GM12878 (cell line): ENCODE results near the gene ASAP2.

ENCODE experiments used
- POLR2AphosphoS2 ChIP-seq: IDR thresholded peaks from 2 replicates; pipeline ENCODE4 v1.6.1; 2011; ENCODE audit warnings: low read depth, mild to moderate bottlenecking, low read length, improper control_type of control experiment, moderate library complexity
- TAF1 ChIP-seq: IDR thresholded peaks from 2 replicates; pipeline ENCODE4 v1.6.1; 2011; ENCODE audit warnings: mild to moderate bottlenecking, low read depth, low read length, borderline replicate concordance
- TARDBP ChIP-seq: IDR thresholded peaks from 2 replicates; pipeline ENCODE4 v1.6.1; 2016; ENCODE audit warnings: borderline replicate concordance

- TF ChIP-seq TAF1 (no peak), POLR2AphosphoS2 (no peak), TARDBP (no peak)
These were observed 41.8 kb downstream of the ASAP2 start for GRCh38 chr2:9248363-9248762.
